Measurements from ENCODE around the gene MARK3. TPM values are rescaled to one million over a fixed set of nuclear protein-coding genes. Genes with fewer than 3 reads are reported as not detected.

Gene MARK3
- total RNA-seq, 1 donor from 2014 or later = 89.6 TPM

DNA sequence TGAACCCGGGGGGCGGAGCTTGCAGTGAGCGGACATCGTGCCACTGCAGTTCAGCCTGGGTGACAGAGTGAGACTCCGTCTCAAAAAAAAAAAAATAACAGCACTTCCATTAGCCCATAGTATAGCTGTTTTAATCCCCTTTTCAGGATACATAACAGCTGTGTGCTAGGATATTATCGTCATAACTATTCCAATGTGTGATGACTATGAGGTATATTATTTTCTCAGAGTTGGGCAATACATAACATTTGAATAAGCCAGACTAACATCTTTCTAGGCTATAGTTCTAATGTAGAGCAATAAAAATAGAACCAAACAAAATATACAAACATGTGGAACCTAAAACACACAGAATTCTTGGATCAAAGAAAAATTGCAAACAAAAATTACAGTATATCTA lies 57.1 kb downstream of the MARK3 start:
- peak; percentile 7 for DNase-seq

GRCh38 chr14:103443111-103443510 lies 57.9 kb downstream of the MARK3 start:
- DNase-seq = no peak

GRCh38 chr14:103444837-103445524 lies 59.8 kb downstream of the MARK3 start:
- DNase-seq = no peak

GRCh38 chr14:103445806-103446205 lies 60.6 kb downstream of the MARK3 start:
- no peak for DNase-seq

DNA sequence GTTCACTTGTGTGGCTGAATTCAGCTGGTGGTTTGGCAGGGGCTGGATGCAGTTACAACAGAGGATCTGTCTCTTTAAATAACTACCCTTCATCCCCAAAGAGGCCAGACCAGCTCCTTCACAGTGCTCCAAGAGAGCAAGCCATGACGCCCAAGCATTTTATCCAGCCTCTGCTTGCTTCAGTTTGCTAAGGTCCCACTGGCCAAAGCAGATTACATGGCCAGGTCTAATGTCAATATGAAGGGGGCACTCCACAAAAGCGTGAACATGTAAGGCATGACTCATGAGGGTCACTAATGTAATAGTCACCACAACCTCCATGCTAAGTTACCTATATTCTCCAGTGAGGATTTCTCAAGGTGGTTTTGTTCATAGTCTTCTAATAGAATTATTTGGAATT lies 62.9 kb downstream of the MARK3 start:
- no peak for DNase-seq

DNA sequence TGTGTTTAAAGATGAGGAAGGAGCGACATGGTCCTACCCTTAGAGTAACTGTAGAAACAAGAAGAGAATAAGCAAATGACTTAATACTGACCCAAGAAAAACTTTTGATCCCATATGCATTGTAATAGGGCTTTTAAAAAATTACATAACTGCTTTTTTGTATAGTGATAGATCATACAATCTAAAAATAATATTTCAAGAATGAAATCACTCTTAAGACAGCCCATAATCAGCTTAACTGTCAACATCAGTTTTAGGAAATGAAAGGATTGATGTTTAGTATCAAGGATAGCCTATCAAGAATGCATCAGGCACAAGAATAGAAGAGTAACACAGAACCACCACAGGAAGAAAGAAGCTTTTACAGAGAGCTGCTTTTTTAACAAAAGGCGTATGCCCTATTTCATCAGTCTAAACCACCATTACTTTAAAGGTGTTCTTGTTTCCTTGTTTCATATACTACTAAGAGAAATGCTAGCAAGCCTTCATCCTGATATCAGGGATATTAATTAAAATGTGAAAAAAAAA lies 64.5 kb downstream of the MARK3 start:
- no peak for DNase-seq

- DNase-seq = peak; percentile 41
Measured at GRCh38 chr14:103450416-103450815, 65.2 kb downstream of the MARK3 start.

- DNase-seq = no peak
Measured at GRCh38 chr14:103451401-103451800, 66.2 kb downstream of the MARK3 start.

- DNase-seq = no peak
Measured at GRCh38 chr14:103453791-103454190, 68.6 kb downstream of the MARK3 start.

DNA sequence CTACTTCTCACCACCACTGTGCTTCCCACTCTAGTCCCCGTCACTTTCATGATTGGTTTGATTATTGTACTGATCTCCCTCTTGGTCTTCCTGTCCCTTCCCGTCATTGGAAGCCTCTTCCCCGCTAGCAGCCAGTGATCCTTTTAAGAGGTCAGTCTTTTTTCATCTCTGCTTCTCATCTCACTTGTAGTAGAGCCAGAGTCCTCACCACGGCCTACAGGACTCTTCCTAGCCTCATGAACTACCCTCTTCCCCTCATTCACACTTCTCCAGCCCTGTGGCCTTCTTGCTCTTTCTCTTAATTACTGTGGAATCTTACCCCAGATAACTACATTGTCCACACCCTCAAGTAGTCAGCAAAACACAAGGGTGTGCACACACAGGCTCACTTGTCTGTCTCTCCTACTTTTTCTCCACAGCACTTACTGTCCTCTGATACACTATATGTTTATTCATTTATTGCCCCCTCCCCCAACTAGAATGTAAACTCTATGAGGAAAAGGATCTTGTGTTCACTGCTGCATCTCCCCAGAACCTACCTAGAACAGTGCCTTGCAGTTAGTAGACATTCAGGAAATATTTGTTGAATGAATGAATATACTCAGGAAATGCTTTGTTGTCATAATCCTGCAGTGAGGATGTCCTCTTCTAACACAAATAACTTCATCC lies 71.1 kb downstream of the MARK3 start:
- no peak for DNase-seq

DNA sequence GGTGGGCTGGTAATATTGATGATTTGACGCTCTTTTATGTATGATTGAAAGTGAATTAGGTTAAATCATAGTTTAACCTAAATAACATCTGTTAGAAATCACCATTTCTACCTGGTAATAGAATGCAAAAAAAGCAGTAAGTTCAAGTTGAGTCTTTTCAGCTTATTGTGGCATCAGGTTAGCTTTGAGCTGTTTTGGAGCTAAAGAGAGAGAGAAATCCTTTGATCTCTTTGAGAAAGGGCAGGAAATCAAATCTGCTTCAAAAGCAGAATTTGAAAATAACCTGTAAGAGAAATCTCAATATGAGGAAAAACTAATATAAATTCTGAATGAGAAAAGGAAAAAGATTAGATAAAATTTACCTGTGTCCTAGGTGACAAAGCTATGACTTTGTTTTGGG lies 75.2 kb downstream of the MARK3 start:
- no peak for DNase-seq

- DNase-seq = no peak
Measured at GRCh38 chr14:103463149-103463548, 77.9 kb downstream of the MARK3 start.

DNA sequence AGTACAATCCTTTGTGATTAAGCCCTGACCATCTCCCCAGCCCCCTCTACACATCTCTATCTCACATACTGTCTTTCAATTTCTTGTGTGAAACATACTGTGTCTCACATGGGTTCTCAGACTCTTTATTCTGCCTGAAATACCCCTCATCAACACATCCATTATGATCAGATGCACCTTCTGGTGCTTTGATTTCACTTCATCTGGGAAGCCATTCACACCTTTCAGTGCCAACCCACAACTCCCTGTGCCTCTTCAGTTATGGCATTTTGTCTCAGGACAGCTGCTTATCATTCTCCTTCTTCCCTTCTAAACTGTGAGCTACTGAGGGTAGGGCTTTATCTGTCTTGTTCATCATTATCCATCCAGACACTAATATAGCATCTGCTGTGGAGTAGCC lies 78.6 kb downstream of the MARK3 start:
- DNase-seq = no peak

DNA sequence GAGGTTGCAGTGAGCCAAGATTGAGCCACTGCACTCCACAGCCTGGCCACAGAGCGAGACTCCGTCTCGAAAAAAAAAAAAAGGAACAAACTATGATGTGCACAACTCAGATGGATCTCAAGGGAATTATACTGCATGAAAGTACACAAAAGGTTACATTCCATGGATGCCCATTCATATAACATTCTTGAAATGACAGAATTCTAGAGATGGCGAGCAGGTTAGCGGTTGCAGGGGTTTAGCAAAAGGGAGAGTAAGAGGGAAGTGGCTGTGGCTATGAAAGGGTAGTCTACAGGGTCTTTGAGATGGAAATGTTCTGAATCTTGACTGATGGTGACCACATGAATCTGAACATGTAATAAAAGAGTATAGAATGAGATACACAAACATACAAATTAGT lies 87.7 kb downstream of the MARK3 start:
- DNase-seq = no peak

DNA sequence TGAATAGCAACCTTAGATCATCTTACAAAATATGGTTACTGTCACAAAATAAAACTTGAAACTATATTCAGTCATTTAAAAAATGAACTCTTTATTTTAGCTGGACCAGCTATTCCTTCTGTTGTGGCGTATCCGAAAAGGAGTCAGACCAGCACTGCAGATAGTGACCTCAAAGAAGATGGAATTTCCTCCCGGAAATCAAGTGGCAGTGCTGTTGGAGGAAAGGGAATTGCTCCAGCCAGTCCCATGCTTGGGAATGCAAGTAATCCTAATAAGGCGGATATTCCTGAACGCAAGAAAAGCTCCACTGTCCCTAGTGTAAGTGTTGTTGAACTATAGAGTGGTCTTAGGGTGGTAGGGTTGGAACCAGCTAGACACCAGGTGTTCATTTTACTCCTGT lies 89.7 kb downstream of the MARK3 start:
- DNase-seq = no peak

DNA sequence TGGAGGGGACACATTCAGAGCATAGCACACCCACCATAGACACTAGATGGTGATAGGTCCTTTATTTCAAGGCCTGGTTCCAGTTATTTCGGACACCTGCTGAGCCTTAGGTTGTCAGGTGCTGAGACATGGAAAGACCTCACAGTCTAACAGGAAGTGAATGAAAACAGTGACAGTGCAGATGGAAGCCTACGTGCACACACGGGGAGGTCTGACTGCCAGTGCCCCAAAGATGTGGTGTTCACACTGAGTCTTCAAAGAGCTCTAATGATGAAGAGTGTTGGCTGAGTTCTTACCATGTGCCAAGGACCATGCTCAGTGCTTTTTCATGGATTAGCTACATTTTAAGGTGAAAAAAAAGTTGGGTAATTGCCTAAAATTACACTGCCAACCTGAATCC lies 90.8 kb downstream of the MARK3 start:
- DNase-seq = no peak

DNA sequence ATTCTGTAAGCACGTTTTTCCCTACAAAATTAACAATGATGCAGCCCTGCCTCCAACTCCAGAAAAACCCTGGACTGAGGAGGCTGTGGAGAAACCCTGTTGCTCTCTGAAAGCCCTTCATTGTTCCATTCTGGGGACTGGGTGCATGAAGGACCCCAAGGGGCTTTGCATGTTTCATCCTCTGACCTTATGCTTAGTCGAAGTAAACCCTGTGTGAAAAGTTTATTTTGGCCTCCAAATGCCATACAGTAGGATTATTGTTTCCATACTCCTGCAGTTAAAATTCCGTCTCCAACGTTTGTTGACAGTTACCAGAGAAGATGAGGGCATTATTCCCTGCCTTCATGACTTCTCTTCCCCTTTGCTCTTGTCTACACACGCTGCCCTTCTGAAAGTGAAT lies 91.4 kb downstream of the MARK3 start:
- no peak for DNase-seq

DNA sequence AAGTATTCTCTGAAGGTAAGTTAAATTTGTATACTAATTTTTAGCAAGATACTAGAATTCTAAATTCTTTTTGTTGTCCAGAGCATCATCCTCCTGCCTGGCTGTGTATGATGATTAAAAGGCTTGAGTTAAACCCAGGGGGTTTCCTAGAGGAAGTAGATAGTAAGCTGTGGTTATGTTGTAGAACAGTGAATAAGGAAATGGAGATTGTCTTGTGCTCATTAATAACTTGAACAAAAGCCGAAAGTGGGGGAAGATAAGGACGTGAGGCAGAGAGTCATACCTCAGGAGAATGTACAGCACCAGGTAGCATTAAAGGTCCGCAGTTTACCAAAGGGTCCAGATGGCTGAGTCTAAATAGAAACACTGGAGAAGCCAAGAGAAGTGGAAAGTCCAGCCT lies 95.4 kb downstream of the MARK3 start:
- DNase-seq = no peak

DNA sequence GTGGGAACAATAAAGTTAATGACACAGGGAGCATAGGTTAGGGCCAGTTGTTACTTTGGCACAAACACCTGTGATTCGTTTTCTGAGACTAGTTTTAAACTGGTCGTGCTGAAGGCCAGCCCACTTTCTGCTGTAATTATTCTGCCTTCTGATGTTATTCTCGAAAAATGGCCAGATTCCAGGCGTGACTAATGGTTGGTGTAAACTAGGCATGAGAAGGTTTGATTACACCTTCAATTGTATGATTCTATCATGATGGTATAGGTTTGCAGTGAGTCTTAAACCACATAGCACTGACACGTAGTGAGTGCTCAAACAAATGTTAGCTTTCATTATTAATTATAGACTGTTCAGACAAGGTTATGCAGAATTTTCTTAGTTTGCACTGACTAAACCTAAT lies 98.4 kb downstream of the MARK3 start:
- DNase-seq = no peak

DNA sequence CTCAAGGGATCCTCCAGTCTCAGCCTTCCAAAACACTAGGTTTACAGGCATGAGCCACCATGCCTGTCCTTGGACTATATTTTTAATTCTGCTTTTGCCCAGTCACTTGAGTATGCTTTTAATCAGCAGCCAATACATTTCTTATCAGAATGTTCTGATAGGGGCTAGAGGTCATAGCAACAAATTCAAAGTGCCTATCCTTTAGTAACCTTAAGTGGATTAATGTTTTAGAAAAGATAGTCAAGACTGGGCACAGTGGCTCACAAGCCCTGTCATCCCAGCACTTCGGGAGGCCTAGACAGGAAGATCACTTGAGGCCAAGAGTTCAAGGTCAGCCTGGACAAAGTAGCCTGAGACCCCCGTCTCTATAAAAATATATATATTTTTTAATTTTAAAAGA lies 100.3 kb downstream of the MARK3 start:
- no peak for DNase-seq

GRCh38 chr14:103488071-103488470 lies 102.9 kb downstream of the MARK3 start:
- DNase-seq = no peak

GRCh38 chr14:103488960-103489359 lies 103.7 kb downstream of the MARK3 start:
- no peak for DNase-seq

- no peak for DNase-seq
Measured at GRCh38 chr14:103489621-103490020, 104.4 kb downstream of the MARK3 start.

GRCh38 chr14:103491691-103492090 lies 106.5 kb downstream of the MARK3 start:
- no peak for DNase-seq
